HG03139 (cell line): Measurements from ENCODE around the gene ALDH1L1.
"Not testable (repeated sequence)": the region's sequence is repeated elsewhere in the genome, so short reads cannot be mapped to it uniquely, and the experiment has no call there.

Experiments
- ATAC-seq: cut with Tn5 transposase; IDR thresholded peaks from one replicate; pipeline ENCODE4 v1.9.1; 2021; ENCODE audit not compliant: unreplicated experiment

Gene ALDH1L1

DNA sequence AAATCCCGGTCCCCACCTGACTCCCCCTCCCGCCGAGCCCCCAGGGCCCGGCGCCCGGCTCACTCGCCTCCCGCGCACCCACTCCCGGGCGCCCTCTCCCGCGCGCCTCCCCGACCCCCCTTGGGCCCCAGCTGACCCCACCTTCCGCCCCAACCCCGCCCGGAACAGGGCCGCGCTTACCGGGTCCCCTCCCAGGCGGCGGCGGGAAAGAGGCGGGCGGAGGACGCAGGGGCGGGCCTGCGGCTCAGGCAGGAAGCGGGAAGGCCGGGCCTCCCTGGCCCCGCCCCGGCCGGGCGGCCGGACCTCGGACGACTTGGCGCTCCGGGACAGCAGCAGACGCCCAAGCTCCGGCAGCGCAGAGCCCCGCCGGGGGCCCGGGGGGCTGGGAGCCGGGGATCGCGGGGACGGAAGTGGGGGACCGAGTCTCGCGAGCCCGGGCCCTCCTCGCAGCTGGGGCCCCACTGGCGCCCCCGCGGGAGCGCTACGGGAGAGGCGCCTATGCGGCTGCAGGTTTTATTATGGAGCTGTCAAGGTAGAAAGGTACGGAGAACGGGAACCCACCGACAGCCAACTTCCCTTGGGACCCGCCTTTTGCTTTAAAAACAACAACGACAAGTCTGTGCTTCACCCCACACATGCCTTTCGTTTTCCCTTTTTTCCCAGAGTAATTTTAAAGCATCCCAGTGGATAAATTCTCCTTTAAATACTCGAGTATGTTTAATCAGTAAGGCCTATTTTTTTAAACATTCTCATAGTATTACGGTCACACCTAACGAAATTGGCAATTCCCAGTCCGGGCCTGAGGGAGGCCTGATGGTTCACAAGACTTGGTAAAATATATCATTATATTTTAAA lies 96.2 kb downstream of the ALDH1L1 start, which contains the start of gene SLC41A3:
Gene SLC41A3 (minus strand): TSS at position 212 of the 855 bp plus-strand sequence. CDS start 15,905 bp downstream, outside the sequence.
- ATAC-seq: peak; percentile 91

DNA sequence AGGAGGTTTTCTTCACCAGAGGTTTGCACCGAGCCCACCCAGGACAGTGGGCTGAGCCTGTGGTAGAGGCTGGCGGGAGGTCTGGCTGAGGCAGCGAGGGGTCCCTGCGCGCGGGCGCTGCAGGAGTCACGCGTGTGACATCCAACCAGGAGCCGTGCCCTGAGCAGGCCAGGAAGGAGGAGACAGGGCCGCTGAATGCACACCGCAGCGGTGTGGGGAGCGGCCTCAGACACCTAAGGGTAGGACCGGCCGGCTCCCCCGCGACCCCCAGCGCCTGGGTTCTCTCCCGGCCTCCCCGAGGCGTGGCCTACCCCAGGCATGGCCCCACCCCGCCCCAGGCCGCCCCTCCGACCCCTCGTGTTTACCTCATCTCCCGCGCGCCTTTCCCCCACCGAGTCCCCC lies 96.9 kb downstream of the ALDH1L1 start:
- peak; percentile 25 for ATAC-seq

DNA sequence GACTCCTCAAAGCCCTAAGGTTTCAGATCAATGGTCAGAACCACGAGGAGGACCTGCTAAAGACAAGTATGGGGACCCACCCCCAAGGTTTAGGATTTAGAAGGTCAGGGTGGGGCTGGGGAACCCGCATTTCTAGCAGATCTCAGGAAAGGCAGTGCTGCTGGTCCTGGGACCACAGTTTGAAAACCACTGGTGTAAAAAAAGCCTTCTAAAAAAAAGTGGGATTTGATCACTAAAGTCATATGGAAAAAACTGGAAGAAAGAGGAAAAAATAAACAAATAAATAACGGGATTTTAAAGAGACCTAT lies 97.3 kb downstream of the ALDH1L1 start:
- no peak for ATAC-seq

DNA sequence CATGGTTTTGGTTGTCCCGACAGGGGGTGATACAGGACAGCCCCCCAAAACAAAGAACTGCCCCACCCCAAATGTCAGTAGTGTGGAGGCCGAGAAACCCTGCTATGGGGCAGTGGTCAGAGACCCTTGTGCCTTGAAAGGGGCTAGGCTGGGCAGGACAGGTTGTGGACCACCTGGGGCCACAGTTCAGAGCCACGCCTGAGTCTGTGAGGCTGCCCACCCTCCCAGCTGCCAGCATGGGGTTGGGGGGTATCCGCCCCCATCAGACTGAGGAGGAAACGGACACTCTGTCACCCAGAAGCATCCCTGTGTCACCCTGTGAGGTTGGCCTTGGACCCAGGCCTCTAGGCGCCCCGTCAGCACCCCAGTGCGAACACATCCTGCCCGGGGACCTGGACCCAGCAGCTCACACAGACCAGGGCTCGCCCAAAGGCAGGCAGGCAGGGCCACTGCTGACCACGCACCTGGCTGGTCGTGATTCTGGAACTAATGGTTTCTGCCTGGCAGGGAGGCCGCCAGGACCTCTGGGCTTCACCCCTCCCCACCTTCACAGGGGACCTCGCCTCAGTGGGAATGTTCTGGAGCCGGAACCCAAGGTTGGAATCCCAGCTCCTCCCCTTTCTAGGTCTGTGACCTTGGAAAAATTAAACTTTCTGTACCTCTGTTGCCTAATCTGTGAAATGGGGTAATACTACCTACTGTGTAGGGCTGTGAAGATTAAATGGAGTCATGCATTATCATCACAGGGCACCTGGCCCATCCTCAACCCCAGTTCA lies 97.8 kb downstream of the ALDH1L1 start:
- no peak for ATAC-seq

DNA sequence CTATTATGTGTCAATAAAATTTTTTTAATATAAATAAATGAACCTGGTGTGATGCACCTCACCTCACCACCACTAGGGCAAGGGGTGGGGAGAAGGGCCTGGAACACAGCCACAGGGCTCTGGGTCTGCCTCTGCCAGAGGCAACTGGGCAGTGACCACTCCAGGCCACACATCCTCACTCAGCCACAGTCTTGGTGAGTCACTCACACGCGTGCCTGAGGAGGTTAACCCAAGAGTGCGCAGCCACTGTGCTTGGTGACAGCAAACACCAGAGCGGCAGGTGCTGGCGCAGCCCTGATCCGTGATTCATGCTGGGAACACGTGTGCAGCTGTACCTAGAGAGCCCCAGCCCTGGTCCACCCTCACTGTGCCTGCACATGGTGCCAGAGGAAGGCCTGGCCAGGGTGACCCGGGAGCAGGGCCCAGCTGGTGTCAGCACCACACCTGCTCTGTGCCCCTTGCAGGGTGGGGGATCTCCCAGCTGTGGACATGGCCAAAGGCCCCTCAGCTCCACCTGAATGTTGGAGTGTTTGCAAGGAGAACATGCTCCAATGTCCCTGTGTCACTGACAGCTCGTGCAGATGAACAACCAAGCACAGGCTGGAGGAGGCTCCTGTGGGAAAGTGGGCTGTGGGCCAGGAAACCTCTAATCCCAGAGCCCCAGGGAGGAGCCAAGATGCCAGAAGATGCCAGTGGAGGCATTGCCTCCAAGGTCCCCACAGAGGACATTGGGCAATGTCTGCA lies 98.6 kb downstream of the ALDH1L1 start:
- ATAC-seq: no peak

DNA sequence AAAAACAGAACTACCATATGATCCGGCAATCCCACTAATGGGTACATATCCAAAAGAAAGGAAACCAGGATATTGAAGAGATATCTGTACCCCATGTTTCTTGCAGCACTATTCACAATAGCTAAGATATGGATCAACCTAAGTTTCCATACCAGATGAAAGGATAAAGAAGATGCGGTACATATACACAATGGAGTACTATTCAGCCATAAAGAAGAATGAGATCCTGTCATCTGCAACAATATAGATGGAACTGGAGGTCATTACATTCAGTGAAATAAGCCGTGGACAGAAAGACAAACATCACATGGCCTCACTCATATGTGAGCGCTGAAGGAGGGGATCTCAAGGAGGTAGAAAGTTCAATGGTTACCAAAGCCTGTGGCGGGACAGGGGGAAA lies 99.4 kb downstream of the ALDH1L1 start:
- no peak for ATAC-seq

DNA sequence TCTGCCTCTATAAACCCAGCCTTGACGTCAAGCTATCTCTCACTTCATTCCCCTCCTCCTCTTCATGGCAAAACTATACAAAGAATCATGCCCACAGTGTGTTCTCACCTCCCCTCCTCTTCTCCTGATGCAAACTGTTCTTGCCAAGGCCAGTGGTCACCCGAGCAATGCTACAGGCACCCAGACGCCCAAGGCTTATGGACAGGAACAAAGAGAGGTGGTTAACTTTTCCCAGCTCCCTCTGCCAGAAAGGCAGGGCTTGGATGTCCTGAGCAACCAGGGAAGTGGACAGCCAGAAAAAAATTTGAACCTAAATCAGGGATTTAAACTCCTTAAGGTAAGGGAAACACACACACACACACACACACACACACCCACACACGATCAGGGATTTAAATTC lies 101.5 kb downstream of the ALDH1L1 start:
- no peak for ATAC-seq

DNA sequence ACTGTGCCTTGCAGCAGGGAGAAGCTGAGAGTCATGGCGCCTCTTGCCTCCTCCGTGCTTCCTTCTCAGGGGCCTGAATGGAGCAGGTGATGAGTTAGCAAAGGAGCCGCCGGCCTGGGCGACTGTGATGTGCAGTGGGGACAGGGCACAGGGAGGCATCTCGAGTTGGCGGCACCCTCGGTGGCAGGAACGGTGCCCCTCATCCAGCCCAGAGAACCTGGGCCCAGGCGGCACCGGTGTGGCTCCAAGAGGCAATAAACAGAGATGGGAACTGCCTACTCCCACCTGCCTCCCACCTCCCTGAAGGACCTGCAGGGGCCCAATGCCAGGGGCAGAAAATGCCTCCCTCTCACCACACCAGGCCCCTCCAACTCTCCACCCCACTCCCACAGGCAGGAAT lies 102.6 kb downstream of the ALDH1L1 start:
- no peak for ATAC-seq

DNA sequence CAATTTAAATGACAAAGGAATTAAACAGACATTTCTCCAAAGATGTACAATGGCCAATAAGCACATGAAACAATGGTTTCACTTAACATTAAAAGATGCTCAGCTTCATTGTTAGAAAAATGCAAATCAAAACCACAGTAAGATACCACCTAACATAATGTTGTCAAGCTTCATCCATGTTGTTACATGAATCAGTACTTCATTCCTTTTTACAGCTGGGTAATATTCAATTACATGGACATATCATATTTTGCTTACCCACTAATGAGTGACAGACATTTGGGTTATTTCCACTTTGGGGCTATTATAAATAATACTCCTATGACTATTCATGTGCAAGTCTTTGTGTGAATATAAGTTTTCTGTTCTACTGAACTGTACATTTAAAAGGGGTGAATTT lies 104.2 kb downstream of the ALDH1L1 start:
- no peak for ATAC-seq

DNA sequence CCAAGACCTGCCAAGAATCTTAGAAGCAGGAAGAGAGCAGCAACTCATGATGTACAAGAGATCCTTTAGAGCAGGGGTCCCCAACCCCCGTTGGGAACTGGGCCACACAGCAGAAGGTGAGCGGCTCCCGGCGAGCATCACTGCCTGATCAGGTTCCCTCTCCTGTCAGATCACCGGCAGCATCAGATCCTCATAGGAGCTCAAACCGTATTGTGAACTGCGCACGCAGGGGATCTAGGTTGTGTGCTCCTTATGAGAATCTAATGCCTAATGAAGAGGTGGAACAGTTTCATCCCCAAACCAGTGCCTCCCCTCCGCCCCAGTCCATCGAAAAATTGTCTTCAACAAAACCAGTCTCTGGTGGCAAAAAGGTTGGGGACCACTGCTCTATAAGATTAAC lies 110.2 kb downstream of the ALDH1L1 start:
- no peak for ATAC-seq

DNA sequence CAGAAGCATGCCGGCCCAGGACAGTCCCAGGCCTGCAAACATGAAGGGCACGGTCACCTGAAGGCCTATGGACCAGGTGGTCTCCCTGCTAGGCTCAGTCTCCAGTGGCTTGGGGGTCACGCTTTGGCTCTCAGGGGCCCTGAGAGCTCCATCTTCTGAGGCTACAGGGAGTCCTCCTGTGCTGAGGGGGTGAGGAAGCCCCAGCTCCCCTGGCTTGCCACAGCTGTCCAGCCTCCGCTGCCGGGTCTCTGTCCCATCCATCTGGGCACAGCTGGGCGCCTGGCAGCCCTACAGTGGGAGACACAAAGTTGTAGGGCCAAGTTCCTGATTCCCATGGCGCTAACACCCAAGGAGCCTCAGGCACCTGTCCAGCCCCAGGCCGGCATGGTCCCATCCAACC lies 112.4 kb downstream of the ALDH1L1 start:
- no peak for ATAC-seq

DNA sequence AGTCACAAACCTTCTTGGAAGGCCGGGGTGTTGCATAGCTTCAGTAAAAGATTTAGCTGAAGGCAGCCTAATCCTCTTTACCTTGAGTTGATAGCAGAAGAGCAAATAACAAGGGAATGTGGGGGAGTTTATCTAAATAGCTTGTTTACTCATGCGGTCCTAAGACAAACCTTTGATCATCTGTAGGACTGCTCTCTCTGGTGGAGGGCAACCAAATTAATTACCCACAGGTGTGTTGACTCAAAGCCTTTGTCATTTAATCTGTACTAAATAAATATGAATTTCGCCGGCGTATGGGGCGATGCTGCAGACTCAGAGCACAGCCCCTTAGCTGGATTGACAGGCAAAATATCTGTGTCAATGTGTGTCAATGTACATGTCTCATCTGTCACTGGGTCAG lies 113.7 kb downstream of the ALDH1L1 start:
- ATAC-seq: not testable (repeated sequence)

DNA sequence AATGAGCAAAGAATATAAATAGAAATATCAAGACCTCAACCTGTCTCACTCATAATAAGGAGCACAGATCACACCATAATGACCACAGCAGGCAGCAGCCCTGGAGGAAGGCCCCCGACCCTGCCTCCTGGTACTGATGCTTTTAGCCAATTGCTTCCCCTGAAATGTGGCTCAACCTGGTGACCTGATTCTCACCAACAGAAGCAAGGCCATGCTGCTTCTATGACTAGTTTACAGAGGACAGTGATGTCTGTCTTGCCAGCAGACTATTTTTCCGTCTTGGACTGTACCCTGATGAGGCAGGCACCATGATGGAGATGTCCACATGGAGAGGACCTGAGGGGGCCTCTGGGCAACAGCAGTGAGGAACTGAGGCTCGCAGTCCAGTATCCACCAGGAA lies 114.5 kb downstream of the ALDH1L1 start:
- no peak for ATAC-seq

DNA sequence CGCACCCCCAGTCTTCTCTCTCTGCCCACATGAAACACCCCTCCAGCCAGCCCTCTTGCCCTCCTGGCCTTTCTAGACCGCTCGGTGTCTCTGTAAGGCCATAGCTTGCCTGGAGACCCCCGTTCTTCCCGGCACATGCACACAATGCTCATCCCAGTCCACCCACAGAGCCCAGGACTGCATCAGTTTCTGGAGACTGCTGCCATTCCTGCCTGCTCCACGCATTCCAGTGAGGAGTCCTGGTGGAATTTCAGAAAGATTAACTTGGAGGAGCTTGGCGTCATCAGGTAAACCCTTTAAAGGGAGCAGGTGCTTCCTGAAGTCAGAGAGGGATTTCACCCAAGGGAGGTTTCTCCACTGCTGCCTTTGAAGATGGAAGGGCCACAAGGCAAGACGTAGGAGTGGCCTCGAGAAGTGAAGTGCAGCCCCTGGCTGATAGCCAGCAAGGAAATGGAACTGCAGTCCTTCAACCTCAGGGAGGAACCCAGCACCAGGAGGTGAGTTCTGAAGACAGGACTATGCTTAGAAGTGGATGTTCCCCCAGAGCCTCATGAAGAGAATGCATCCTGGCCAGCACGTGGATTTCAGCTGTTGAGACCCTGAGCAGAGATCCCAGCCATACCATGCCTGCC lies 115.6 kb downstream of the ALDH1L1 start:
- ATAC-seq: no peak

DNA sequence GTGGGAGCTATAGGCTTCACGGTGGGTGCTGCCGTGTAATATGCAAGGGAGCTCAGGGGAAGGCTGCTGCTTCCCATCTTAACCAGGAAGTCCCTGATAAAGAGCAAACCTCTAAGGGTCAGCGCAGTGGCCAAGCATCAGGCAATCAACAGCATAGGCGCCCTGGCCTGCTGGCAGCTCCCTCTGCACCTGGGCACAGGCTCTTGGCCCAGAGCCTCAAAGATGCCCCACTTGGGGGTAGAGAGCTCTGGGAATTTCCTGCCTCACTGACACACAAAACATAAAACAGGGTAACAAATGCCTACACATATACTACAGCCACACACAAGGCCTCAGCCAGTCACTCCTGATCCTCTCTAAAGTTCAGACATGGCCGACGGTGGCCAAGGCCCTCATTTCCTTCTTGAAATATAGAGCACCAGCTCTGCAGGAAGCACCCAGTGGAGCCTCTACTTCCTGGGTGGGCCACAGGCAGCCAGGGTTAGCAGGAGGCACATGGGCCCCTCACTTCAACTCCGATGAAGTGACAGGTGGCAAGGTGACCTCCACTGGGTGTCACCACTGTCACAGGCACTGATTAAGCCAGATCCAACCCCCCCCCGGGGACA lies 116.9 kb downstream of the ALDH1L1 start:
- no peak for ATAC-seq

DNA sequence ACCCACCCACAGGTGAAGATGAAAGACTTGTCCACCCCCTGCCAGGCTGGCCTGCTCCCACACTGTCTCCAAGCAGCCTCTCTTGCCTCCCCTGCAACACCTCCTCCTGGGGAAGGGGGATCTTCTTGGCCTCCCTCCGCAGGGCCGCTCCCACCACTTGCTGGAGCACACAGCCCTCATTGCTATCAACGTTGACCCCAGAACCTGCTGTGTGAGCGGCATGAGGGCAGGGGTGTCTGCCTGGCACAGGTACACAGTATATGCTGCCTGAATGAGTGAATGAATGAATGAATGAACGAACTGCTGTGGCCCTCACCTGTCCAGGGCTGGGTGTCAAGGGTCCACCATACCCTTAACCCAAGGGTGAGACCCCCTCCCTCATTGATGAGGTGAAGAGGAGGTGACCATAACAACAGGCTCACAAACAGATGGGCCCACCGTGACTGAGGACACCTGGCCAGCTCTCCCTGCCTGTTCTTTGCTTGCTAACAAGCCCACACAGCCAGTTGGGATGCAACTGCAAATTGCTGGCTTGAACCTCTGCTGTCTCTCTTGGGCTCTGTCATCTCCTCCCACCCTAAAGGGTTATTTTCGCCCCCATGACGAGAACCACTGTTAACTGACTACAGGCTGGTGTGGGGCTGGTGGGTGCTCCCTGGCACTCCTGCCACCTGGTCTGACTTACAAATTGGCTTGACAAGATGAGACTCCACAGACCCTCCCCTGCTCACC lies 118.9 kb downstream of the ALDH1L1 start:
- no peak for ATAC-seq

DNA sequence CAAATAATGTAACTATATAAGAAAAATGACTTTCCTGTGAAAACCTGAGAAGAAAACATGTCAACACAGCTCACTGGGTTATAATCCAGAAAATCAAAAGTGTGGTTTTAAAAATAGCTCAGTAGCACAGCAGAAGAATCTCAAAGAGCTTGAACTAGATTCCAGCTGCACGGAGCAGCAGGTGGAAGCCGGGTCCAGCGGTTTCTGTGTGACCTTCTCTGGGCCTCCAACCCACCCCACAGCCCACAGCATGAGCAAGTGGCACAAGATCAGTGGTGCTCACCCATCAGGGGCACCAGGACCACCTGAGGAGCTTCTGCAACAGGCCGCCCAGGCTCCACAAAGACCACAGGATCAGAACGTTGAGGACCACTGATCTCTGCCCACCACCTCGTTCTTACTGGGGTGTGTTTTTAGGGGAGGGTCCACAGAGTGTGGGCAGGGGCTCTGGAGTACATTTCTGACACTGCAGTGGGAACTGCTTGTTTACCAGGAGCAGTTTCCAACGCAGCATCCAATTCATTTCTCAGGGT lies 119.7 kb downstream of the ALDH1L1 start:
- no peak for ATAC-seq

DNA sequence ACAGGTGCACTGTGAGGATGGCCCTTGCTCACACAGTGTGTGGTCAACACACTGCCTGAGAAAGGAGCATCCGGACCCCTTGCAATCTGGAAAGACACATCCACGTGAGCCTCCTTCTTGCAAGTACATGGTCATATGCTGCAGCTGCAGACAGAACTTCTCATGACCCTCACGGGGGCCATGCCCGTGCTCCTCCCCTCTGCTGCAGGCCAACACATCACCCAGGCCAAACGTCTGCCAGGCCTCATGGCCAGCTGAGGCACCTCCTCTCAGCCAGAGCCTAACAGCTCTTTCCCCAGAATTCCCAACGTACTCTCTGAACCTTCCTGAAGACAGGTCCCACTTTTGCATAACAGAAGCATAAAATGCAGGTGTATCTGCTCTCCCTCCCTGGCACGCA lies 121.7 kb downstream of the ALDH1L1 start:
- ATAC-seq: no peak

DNA sequence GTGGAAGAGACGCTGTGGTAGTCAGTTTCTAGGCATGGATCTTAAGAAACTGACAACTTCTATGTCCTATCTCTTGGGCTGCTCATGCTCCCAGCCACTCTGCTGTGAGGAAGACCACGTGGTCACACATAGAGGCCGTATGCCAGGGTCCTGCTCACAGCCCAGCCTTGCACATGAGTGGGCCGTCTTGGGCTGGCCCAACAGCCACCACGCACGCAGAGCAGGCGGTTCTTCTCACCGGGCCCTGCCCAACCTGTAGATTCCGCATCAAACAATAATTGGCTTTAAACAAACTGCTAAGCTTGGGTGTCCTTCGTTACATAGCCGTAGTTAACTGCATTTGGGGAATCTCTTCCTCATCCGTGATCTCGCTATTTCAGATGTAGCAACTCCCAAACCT lies 122.5 kb downstream of the ALDH1L1 start:
- no peak for ATAC-seq

DNA sequence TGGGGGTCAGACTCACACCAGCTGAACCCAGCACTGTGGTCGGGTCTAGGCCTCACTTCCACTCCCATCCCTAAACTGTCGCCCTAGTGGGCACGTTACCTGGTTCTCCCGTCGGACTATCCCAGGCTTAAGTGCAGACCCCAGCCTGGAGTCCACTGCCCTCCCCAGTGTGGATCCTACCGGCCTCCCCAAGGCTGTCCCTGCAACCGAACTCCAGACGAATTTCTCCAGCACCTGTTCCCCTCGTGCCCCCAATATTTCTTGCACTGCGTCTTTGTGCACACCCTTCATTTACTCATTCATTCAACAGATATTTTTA lies 122.9 kb downstream of the ALDH1L1 start:
- ATAC-seq: no peak
